ENCODE measurements around the gene GRIK1.

The GRIK1 gene

GRCh38 chr21:29909571-29909970 lies 30.2 kb downstream of the GRIK1 start:
- no peak for DNase-seq (ENCODE audit: low read depth)

- DNase-seq (ENCODE audit: low read depth), result no peak
Observed at GRCh38 chr21:29904359-29905282, 35.2 kb downstream of the GRIK1 start.

- DNase-seq (ENCODE audit: low read depth), result no peak
Observed at GRCh38 chr21:29896884-29897283, 42.9 kb downstream of the GRIK1 start.

GRCh38 chr21:29893687-29894086 lies 46.1 kb downstream of the GRIK1 start:
- no peak for DNase-seq (ENCODE audit: low read depth)

- DNase-seq (ENCODE audit: low read depth), result no peak
Observed at GRCh38 chr21:29892379-29892778, 47.4 kb downstream of the GRIK1 start.

- no peak for DNase-seq (ENCODE audit: low read depth)
Observed at GRCh38 chr21:29888437-29888836, 51.4 kb downstream of the GRIK1 start.

- no peak for DNase-seq (ENCODE audit: low read depth)
Observed at GRCh38 chr21:29887313-29888009, 52.3 kb downstream of the GRIK1 start.

GRCh38 chr21:29885491-29885890 lies 54.3 kb downstream of the GRIK1 start:
- no peak for DNase-seq (ENCODE audit: low read depth)

GRCh38 chr21:29875873-29876272 lies 63.9 kb downstream of the GRIK1 start:
- DNase-seq (ENCODE audit: low read depth), result no peak

- no peak for DNase-seq (ENCODE audit: low read depth)
Observed at GRCh38 chr21:29875036-29875716, 64.6 kb downstream of the GRIK1 start.

- no peak for DNase-seq (ENCODE audit: low read depth)
Observed at GRCh38 chr21:29873908-29874307, 65.9 kb downstream of the GRIK1 start.

- DNase-seq (ENCODE audit: low read depth), result no peak
Observed at GRCh38 chr21:29870814-29871213, 69.0 kb downstream of the GRIK1 start.

- DNase-seq (ENCODE audit: low read depth), result no peak
Observed at GRCh38 chr21:29867796-29868195, 72.0 kb downstream of the GRIK1 start.

- DNase-seq (ENCODE audit: low read depth), result no peak
Observed at GRCh38 chr21:29860346-29860745, 79.5 kb downstream of the GRIK1 start.

GRCh38 chr21:29857150-29857549 lies 82.6 kb downstream of the GRIK1 start:
- DNase-seq (ENCODE audit: low read depth), result no peak

GRCh38 chr21:29854795-29855194 lies 85.0 kb downstream of the GRIK1 start:
- DNase-seq (ENCODE audit: low read depth), result no peak

- DNase-seq (ENCODE audit: low read depth), result no peak
Observed at GRCh38 chr21:29851611-29852010, 88.2 kb downstream of the GRIK1 start.

GRCh38 chr21:29849735-29850176 lies 90.0 kb downstream of the GRIK1 start:
- no peak for DNase-seq (ENCODE audit: low read depth)

- DNase-seq (ENCODE audit: low read depth), result no peak
Observed at GRCh38 chr21:29843804-29844203, 96.0 kb downstream of the GRIK1 start.

- DNase-seq (ENCODE audit: low read depth), result no peak
Observed at GRCh38 chr21:29834617-29835016, 105.2 kb downstream of the GRIK1 start.

GRCh38 chr21:29832217-29832616 lies 107.6 kb downstream of the GRIK1 start:
- no peak for DNase-seq (ENCODE audit: low read depth)

GRCh38 chr21:29829564-29830275 lies 110.1 kb downstream of the GRIK1 start:
- no peak for DNase-seq (ENCODE audit: low read depth)
